Stimulated activated CD8-positive, alpha-beta memory T cell treated with anti-CD3 and anti-CD28 coated beads, Interleukin-4, amount 100 ng/mL, for 48 hours (primary cell): ENCODE measurements around the gene ROR1.

Source experiments
- DNase-seq: peaks from one replicate; pipeline ENCODE4 v3.0.0-alpha.2; 2020

ROR1 gene

GRCh38 chr1:63888984-63889383, 115.2 kb downstream of the ROR1 start:
- DNase-seq: no peak

- DNase-seq: no peak
Measured at GRCh38 chr1:63890468-63890867, 116.7 kb downstream of the ROR1 start.

GRCh38 chr1:63891060-63891690, 117.4 kb downstream of the ROR1 start:
- no peak for DNase-seq

- DNase-seq: no peak
Measured at GRCh38 chr1:63892632-63893395, 119.0 kb downstream of the ROR1 start.

- no peak for DNase-seq
Measured at GRCh38 chr1:63893976-63894375, 120.2 kb downstream of the ROR1 start.

GRCh38 chr1:63894627-63895265, 120.9 kb downstream of the ROR1 start:
- no peak for DNase-seq

GRCh38 chr1:63896755-63897154, 122.9 kb downstream of the ROR1 start:
- DNase-seq: no peak

GRCh38 chr1:63898428-63899196, 124.8 kb downstream of the ROR1 start:
- DNase-seq: no peak

GRCh38 chr1:63901094-63901493, 127.3 kb downstream of the ROR1 start:
- DNase-seq: no peak

- no peak for DNase-seq
Measured at GRCh38 chr1:63902844-63903589, 129.2 kb downstream of the ROR1 start.

- DNase-seq: no peak
Measured at GRCh38 chr1:63903947-63904610, 130.3 kb downstream of the ROR1 start.

- DNase-seq: no peak
Measured at GRCh38 chr1:63904826-63905225, 131.0 kb downstream of the ROR1 start.

- DNase-seq: no peak
Measured at GRCh38 chr1:63906047-63906704, 132.4 kb downstream of the ROR1 start.

- no peak for DNase-seq
Measured at GRCh38 chr1:63907051-63907450, 133.2 kb downstream of the ROR1 start.

GRCh38 chr1:63908016-63908415, 134.2 kb downstream of the ROR1 start:
- DNase-seq: no peak

GRCh38 chr1:63909526-63909925, 135.7 kb downstream of the ROR1 start:
- no peak for DNase-seq

- no peak for DNase-seq
Measured at GRCh38 chr1:63911049-63911448, 137.2 kb downstream of the ROR1 start.

GRCh38 chr1:63912643-63913042, 138.8 kb downstream of the ROR1 start:
- no peak for DNase-seq

- DNase-seq: no peak
Measured at GRCh38 chr1:63913533-63913932, 139.7 kb downstream of the ROR1 start.

GRCh38 chr1:63914241-63914640, 140.4 kb downstream of the ROR1 start:
- no peak for DNase-seq

GRCh38 chr1:63914706-63915105, 140.9 kb downstream of the ROR1 start:
- no peak for DNase-seq

GRCh38 chr1:63915121-63915520, 141.3 kb downstream of the ROR1 start:
- no peak for DNase-seq
